ENCODE data around the gene NR2C2.

The NR2C2 gene

DNA sequence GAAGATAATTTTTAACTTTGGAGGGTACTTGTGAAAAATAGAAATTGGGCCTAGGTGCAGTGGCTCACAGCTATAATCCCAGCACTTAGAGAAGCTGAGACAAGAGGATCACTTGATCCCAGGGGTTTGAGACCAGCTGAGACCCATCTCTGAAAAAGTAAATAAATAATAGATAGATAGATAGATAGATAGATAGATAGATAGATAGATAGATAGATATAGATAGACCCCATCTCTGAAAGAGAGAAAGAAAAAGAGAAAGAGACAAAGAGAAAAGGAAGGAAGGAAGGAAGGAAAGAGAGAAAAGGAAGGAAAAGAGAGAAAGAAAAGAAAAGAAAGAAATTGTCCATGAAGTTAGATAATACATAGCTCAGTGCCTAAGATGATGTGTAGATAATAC, 82.2 kb downstream of the NR2C2 start:
- TF ChIP-seq POLR2A (IDR thresholded peaks at IDR 0.05; ENCODE audit: extremely low read depth, insufficient read length) (no peak), MYC (IDR thresholded peaks at IDR 0.05; ENCODE audit: low read depth, low read length) (no peak), MAX (IDR thresholded peaks at IDR 0.05; ENCODE audit: low read depth, low read length) (no peak)
- TF ChIP-seq, protein P1, sequence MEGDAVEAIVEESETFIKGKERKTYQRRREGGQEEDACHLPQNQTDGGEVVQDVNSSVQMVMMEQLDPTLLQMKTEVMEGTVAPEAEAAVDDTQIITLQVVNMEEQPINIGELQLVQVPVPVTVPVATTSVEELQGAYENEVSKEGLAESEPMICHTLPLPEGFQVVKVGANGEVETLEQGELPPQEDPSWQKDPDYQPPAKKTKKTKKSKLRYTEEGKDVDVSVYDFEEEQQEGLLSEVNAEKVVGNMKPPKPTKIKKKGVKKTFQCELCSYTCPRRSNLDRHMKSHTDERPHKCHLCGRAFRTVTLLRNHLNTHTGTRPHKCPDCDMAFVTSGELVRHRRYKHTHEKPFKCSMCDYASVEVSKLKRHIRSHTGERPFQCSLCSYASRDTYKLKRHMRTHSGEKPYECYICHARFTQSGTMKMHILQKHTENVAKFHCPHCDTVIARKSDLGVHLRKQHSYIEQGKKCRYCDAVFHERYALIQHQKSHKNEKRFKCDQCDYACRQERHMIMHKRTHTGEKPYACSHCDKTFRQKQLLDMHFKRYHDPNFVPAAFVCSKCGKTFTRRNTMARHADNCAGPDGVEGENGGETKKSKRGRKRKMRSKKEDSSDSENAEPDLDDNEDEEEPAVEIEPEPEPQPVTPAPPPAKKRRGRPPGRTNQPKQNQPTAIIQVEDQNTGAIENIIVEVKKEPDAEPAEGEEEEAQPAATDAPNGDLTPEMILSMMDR (IDR thresholded peaks at IDR 0.05; ENCODE audit: low read depth, low read length), result no peak
- DNase-seq (ENCODE audit: low read depth), result no peak
- no peak overlapping the region for H3K4me3 ChIP-seq (ENCODE audit: low read depth, low read length)

GRCh38 chr3:15032650-15033049, 85.3 kb downstream of the NR2C2 start:
- TF ChIP-seq, protein P1 (IDR thresholded peaks at IDR 0.05; ENCODE audit: low read depth, low read length), result no peak
- no peak for TF ChIP-seq MYC (IDR thresholded peaks at IDR 0.05; ENCODE audit: low read depth, low read length)
- TF ChIP-seq MAX (IDR thresholded peaks at IDR 0.05; ENCODE audit: low read depth, low read length), result no peak
- TF ChIP-seq POLR2A (IDR thresholded peaks at IDR 0.05; ENCODE audit: extremely low read depth, insufficient read length), result no peak
- H3K4me3 ChIP-seq (ENCODE audit: low read depth, low read length), result no peak overlapping the region
- DNase-seq (ENCODE audit: low read depth), result no peak

- no peak overlapping the region for H3K4me3 ChIP-seq (ENCODE audit: low read depth, low read length)
- TF ChIP-seq POLR2A (IDR thresholded peaks at IDR 0.05; ENCODE audit: extremely low read depth, insufficient read length), result no peak
- TF ChIP-seq MAX (IDR thresholded peaks at IDR 0.05; ENCODE audit: low read depth, low read length), result no peak
- no peak for DNase-seq (ENCODE audit: low read depth)
These were observed 85.7 kb downstream of the NR2C2 start for GRCh38 chr3:15033103-15033502.

- no peak overlapping the region for H3K4me3 ChIP-seq (ENCODE audit: low read depth, low read length)
- DNase-seq (ENCODE audit: low read depth), result no peak
- TF ChIP-seq, protein P1 (IDR thresholded peaks at IDR 0.05; ENCODE audit: low read depth, low read length), result no peak
- no peak for TF ChIP-seq MAX (IDR thresholded peaks at IDR 0.05; ENCODE audit: low read depth, low read length)
- no peak for TF ChIP-seq MYC (IDR thresholded peaks at IDR 0.05; ENCODE audit: low read depth, low read length)
- TF ChIP-seq POLR2A (IDR thresholded peaks at IDR 0.05; ENCODE audit: extremely low read depth, insufficient read length), result no peak
These were observed 90.9 kb downstream of the NR2C2 start for GRCh38 chr3:15038306-15038705.

DNA sequence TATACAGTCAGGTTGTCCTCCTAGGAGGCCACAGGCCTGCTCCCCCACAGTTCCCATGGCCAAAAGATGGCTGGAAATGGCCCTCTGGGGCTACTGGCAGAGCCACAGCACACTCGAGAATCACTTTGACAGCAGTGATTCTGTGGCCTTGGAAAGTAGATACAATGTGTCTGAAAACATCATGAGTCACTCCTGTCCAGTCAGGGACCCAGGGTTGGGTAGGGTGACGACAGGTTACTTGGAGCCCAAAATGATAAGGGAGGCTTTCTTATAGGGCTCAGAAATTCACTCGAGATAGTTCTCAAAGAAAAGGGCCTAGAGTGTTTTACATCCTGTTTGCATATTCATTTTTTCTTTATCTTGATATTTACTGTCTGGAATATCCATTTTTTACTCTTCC, 93.5 kb downstream of the NR2C2 start:
- no peak for DNase-seq (ENCODE audit: low read depth)
- TF ChIP-seq MAX (IDR thresholded peaks at IDR 0.05; ENCODE audit: low read depth, low read length), result no peak
- no peak for TF ChIP-seq MYC (IDR thresholded peaks at IDR 0.05; ENCODE audit: low read depth, low read length)
- TF ChIP-seq POLR2A (IDR thresholded peaks at IDR 0.05; ENCODE audit: extremely low read depth, insufficient read length), result no peak
- TF ChIP-seq, protein P1 (IDR thresholded peaks at IDR 0.05; ENCODE audit: low read depth, low read length), result no peak
- no peak overlapping the region for H3K4me3 ChIP-seq (ENCODE audit: low read depth, low read length)

DNA sequence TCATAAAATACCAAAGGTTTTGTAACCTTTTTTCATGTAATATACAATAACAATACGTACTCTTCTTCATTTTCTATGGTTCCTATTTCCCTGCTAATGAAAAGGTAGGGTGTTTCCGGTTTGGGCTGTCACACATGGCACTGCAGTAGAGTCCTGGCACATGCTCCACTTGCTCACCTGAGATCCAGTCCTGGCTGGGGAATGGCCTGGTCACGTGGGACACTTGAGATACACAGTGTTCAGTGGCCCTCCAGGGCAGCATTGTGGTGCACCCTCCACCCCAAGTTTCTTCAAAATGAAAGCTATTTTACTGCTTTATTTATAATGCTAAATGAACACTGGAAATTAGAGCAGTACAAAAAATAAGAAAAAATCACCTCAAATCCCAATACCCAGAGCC, 94.6 kb downstream of the NR2C2 start:
- TF ChIP-seq MAX (IDR thresholded peaks at IDR 0.05; ENCODE audit: low read depth, low read length), result no peak
- TF ChIP-seq MYC (IDR thresholded peaks at IDR 0.05; ENCODE audit: low read depth, low read length), result no peak
- TF ChIP-seq POLR2A (IDR thresholded peaks at IDR 0.05; ENCODE audit: extremely low read depth, insufficient read length), result no peak
- TF ChIP-seq, protein P1 (IDR thresholded peaks at IDR 0.05; ENCODE audit: low read depth, low read length), result no peak
- no peak overlapping the region for H3K4me3 ChIP-seq (ENCODE audit: low read depth, low read length)
- DNase-seq (ENCODE audit: low read depth), result no peak

Measured in NB4 (cell line).